ENCODE results near the gene MELK.

DNA sequence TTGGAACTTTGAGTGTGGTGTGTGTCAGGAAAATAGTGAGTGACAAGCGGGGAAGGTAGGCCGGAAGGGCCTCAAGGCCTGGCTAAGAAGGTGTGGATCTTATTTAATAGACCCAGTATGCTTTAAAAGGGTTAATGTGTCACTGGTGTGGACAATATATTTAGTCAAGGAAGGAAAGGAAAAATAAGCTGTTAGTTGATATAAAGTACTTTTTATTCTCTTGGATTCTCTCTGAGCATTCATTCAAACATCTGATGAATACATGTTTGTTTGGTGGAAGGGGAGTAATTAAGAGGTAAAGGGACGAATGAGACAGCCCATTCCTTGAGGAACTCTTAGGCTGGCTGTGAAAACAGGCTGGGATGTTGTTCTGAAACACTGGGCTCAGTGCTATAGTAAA is 98.9 kb downstream of the MELK start:
- TF ChIP-seq, protein P1, sequence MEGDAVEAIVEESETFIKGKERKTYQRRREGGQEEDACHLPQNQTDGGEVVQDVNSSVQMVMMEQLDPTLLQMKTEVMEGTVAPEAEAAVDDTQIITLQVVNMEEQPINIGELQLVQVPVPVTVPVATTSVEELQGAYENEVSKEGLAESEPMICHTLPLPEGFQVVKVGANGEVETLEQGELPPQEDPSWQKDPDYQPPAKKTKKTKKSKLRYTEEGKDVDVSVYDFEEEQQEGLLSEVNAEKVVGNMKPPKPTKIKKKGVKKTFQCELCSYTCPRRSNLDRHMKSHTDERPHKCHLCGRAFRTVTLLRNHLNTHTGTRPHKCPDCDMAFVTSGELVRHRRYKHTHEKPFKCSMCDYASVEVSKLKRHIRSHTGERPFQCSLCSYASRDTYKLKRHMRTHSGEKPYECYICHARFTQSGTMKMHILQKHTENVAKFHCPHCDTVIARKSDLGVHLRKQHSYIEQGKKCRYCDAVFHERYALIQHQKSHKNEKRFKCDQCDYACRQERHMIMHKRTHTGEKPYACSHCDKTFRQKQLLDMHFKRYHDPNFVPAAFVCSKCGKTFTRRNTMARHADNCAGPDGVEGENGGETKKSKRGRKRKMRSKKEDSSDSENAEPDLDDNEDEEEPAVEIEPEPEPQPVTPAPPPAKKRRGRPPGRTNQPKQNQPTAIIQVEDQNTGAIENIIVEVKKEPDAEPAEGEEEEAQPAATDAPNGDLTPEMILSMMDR (IDR thresholded peaks at IDR 0.05) = no peak
- no peak for TF ChIP-seq POLR2AphosphoS5 (IDR thresholded peaks at IDR 0.05)
- no peak for TF ChIP-seq POLR2A (IDR thresholded peaks at IDR 0.05)
